SW480 (cell line): ENCODE measurements around the gene FAM81A.

Experiments
- DNase-seq: peaks from one replicate; pipeline ENCODE4 v3.0.0-alpha.2; 2016; ENCODE audit warnings: low spot score

The FAM81A gene

DNA sequence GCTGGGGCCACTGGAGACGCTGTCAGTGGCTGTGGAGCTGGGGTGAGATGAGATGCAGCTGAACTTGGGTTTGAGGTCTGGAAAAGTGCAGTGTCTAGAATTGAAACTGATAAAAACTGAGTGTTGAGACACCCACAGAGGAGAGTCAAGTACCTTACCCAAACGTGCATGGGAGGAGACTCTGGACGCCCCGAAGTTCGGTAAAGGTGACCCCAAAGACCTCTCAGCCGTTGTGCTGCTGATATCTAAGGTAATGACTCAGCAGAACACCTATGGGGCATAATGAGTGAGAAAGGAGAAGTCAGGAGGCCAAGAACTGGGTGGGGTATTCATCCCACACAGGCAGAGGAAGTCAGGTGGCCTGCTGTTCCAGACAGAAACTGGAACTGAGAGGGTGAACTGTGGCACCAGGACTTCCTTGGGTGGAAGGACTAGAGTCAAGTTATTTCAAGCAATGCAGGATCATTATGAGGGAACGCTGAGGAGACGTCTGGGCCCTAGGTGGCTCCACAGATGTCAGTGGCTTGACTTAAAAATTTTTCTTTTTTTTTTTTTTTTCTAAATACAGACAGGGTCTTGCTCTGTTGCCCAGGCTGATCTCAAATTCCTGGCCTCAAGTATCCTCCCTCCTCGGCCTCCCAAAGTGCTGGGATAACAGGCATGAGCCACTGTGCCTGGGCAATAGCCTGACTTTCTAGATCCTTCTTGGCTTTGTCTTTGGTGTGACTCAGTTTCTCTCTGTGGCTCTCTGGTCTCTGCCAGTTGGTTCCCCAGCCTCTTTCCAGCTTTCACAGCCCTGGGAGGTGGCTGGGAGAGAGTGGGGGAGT is 105.9 kb downstream of the FAM81A start:
- DNase-seq, result no peak

DNA sequence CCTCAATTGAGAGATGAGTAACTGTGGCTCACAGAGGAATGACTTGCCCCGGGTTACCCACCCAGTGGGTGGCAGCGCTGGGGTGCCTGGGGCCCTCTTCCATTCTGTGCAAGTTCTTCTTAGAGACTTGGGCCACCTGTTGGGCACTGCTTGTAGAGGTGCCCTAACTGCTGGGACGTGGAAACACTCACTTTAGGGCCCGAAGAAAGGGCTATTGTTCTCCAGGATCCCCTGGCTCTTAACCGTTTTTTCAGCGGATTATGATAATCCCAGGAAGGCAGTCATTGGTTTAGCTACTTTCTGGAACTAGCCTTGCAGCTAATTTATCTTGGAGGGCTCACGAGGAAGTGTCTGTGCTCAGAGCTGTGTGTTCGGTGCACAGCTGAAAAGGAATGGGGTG is 107.6 kb downstream of the FAM81A start:
- no peak for DNase-seq

DNA sequence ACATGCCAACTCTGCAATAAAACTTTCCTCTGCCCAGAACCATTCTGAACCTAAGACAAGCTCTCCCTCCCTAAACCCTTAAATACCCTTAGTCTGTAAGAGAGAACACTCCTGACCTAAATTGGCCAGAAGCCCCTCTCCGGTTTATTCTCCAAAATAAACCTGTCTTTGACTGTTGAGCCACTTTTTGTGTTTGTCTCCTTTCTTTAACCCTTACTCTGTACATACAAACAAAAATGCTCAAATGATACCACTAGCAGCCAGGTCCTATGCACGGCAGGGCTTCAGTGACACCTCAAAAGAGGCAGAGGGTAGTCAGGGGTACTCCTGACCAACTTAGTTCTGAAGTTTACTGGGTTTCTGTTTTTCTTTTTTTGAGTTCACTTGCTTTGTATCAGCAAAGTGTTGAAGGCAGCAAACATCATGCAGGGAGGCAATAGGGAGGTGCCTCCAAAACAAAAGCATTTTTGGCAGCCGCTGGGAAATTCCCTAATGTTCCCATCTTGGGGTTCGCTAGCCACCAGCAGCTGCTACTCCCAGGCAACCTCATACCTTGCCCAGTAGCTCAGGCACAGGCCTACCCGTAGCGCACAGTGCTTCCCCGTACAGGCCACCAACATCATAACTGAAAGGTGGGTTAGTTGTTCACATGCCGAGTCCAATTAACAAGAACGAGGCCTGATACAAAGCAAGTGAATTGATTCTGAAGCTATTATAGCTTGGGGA is 110.7 kb downstream of the FAM81A start:
- no peak for DNase-seq

DNA sequence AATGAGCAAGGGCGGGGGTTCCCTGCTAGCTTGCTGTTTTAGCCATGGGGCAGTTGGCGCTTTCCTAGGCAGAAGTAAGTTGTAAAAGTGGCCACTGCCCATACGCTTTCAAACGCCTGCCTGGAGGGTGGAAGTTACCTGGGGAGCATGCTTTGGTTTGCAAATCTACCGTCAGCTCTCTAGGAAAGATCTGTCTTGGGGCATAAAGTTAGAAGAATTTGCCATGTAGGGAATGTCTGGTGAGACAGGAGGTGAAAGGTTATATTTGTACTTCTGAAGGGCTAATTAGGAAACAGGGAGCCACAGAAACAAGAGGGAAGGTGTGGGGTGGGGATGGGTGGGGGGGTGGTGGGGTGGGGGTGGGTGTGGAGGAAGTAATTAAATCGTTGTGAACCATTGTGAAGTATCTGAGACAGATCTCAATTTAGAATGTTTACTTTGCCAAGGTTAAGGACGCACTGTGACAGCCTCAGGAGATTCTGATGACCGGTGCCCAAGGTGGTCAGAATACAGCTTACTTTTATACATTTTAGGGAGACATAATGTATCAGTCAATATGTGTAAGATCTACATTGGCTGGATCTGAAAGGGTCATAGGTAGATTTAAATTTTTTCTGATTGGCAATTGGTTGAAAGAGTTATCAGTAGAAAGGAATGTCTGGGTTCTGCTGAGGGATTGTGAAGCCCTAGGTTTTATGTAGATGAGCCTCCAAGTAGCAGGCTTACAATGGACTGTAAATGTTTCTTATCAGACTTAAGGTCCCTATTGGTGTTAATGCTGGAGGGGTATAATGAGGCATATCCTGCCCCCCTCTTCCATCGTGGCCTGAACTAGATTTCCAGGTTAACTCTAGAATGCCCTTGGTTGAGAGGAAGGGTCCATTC is 111.6 kb downstream of the FAM81A start:
- DNase-seq, result no peak

DNA sequence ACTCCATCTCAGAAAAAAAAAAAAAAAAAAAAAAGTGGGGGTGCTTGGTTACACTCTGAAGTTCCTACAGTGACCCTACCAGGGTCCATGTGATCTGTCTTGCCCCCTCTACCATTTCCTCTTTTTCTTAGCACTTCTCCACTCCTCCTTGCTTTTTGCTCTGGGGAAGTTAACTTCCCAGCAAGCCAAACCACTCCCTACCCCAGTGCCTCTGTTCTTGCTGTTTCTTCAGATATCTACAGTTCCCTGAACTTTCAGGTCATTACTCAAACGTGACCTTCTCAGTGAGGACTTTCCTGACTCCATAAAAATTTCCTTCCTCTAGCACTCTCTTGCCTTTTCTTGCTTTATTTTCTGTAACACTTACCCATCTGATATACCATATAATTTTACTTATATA is 112.5 kb downstream of the FAM81A start:
- DNase-seq, result no peak

DNA sequence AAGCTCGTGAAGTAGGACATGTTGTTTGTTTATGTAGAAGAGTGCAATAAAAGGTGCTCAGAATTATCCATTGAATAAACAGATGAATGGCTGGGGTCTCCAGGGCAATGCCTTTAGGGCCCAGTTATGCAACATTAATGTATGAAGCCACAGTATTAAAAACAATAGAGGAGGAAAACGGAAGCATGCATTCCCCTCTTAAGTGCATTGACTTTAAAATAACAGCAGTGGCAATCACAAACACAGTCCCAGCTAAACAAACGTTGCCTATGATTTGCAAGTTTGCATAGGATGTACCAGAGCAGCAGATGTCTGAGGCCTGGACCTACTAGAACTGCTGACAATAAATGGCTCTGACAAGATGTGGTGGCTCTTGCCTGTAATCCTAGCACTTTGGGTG is 113.0 kb downstream of the FAM81A start:
- no peak for DNase-seq

DNA sequence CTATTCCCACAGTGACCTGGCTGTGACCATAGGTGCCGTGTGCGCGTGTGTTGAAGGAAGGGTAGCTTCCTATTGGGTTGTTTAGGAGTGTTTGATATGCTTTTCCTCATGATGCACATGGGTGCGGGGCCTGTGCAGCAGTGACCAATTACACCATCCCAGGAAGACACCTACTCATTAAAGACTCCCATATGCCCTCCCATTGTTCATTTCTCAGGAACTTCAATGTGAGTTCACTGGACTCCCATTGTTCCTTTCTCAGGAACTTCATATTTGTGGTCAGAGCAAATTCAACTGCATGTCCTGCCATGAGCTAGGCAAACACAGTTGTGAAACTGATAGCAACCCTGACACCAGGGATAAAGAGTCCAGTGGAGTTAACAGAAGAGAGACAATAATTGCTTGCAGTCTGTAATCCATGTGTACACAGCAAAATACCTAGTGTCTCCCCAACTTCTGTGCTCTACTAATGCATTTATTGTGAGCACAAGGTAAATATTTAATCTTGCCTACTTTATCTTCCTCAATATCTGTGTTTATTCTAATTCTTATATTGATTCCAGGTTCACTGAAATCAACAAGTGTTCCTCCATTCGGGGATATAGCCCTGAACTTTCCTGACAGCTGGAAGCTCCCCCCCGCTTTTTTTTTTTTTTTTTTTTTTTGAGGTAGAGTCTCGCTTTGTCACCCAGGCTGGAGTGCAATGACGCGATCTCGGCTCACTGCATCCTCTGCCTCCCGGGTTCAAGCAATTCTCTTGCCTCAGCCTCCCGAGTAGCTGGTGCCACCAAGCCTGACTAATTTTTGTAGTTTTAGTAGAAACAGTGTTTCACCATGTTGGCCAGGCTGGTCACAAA is 116.1 kb downstream of the FAM81A start:
- DNase-seq, result peak; percentile 90

DNA sequence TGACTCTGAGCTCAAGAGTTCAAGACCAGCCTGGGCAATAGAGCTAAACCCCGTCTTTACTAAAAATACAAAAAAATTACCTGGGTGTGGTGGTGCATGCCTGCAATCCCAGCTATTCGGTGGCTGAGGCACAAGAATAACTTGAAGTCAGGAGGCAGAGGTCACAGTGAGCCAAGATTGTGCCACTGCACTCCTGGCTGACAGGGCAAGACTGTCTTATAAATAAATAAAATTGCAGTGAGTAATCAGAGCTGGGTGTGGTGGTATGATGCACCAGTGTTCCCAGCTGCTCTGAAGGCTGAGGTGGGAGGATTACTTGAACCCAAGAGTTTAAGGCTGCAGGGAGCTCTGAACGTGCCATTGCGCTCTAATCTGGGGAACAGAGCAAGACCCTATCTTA is 117.7 kb downstream of the FAM81A start:
- no peak for DNase-seq

DNA sequence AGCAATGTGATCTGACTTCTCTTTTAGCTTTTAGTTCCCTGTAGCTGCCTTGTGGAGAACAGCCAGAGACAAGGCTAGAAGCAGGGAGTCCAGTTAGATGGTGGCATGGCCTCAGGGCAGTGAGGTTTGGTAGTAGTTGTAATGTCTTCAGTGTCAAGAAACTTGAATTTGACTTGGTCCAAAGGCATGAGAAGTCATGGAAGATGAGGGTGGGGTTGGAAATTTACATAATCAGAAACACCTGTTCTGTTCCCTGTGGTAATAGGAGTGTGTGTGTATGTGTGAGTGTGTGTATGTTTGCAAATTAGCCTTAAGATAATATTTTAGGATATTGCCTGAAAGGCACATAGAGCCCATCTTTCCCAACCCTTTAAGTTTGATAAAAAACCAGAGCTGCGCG is 118.4 kb downstream of the FAM81A start:
- DNase-seq, result no peak

DNA sequence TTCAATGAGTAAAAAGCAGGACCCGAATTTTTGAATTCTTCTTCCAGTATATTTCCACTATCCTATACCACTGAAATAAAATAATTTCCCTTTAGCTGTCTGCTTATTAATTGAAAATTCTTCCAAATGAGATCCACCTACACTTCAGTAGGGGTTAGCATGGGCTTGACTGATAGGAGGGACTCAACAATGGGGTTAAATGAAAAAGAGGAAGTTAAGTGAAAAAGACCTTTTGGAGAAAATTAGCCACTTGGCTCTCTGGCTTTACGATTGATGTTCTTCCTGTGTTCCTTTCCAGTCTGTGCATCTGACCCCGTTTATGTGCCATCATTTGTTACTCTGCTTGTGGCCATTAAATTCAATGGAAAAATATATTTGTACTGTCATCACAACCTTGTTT is 119.6 kb downstream of the FAM81A start:
- no peak for DNase-seq

DNA sequence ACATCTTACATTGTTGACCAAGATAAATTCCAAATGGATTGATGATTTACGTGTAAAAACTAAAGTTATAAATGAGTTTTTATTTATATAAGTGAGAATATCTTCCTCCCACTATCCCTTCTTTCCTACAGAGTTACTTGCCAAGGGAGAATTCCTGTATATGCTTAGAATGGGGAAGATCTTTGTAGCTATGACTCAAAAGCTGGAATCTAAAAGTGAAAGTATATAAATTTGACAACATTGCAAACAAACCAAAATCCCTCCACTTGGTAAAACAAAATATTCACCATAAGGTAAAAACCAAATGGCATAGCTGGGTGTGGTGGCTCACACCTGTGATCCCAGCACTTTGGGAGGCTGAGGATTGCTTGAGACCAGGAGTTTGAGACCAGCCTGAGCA is 120.9 kb downstream of the FAM81A start:
- DNase-seq, result no peak

DNA sequence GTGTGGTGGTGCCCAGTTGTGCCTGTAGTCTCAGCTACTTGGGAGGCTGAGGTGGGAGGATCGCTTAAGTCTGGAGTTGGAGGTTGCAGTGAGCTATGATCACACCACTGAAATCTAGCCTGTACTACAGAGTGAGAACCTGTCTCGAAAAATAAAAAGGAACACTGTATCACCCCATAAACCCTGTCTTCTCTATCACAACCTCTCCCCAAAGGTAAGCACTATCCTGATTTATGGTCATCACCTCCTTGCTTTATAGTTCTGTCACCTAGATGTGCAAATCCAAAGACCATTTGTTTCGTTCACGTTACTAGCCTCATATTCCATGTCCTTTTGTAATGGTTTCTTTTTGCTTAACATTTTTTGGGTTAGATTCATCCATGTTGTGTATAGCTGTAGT is 123.6 kb downstream of the FAM81A start:
- DNase-seq, result no peak

DNA sequence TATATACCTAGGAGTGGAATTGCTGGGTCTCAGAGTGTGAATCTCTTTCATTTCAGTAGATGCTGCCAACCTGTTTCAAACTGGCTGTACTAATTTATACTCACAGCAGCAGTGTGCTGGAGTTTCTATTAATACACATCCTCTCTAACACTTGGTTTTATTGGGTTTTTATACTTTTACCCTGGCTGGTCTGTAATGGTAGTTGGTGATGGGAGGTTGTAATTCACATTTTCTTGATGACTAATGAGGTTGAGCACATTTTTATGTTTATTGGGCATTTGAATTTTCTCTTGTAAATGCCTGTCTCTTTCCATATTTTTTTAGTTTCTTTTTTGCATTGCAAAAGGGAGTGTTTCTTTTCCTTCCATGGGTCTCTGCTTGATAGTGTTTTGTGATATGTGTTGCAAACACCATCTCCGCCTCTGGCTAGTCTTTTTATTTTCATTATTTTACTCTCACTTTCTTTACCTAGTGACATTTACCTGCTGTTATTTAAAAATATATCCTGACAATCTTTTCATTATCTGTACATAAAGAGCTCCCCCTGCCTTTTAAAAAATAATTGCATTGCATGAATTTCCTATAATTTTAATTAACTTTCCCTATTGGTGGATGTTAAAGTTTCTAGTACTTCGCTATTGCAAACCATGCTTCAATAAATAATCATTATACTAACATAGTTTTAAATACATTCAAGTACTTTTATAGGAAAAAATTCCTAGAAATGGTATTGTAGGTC is 124.6 kb downstream of the FAM81A start:
- DNase-seq, result no peak

DNA sequence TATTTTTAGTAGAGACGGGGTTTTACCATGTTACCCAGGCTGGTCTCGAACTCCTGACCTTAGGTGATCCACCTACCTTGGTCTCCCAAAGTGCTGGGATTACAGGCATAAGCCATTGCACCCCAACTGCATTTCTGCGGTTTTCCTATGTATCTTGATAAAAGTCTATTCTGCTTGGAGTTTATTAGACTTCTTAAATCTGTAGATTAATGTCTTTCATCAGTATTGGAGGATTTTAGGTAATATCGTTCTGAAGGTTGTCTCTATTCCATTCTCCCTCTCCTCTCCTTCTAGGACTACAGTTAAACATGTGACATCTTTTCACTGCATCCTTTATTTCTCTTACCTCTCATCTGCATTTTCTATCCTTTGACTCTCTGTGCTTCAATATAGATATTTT is 127.3 kb downstream of the FAM81A start:
- no peak for DNase-seq

DNA sequence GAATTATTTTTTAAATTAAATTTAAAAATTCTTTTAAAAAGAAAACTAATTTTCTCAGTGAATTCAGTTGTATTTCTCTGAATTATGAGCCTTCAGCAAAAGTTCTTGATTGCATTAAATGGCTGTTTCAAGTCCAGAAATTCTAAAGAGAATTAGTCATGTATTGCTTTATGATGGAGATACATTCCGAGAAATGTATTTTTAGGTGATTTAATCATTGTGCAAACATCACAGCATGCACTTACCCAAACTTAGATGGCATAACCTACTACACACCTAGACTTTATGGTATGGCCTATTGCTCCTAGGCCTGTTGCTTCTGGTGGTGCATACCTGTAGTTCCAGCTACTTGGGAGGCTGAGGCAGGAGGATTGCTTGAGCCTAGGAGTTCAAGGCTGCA is 129.3 kb downstream of the FAM81A start:
- no peak for DNase-seq

DNA sequence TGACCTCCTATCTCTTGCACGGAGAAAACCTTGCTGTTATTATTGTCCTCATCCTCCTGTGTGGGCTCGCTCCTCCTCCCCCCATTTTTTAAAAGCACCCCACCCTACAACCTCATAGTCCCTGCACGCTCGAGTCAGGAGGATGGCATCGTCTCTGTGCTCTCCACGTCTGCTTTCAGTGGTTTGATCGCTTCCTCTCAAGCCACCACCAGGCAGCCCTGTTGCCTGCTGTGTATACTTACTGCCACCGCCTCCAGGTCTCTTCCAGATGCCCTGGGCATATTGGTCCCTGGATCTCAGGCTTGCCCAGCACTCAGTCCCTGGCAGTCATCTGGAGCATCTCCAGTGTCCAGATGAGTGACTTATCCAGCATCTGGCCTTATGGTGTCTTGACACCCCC is 131.5 kb downstream of the FAM81A start:
- no peak for DNase-seq

DNA sequence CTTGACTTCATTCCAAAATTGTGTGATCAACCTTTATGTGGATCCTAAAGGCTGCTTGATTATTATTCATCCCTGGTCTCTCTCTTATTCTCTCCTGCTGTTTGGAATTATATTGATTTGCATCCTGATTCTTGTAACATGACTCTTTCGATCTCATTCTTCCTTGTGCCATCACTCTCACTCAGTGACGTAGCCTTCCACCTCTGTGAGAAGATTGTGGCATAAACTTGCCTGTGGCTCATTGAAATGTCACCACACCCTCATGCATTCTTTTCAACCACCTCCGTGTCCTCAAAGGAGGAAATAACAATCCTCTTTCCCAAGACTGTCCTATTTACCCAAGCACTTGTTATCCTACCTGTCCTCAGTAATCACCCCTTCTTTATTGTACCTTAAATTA is 132.3 kb downstream of the FAM81A start:
- DNase-seq, result peak; percentile 71

DNA sequence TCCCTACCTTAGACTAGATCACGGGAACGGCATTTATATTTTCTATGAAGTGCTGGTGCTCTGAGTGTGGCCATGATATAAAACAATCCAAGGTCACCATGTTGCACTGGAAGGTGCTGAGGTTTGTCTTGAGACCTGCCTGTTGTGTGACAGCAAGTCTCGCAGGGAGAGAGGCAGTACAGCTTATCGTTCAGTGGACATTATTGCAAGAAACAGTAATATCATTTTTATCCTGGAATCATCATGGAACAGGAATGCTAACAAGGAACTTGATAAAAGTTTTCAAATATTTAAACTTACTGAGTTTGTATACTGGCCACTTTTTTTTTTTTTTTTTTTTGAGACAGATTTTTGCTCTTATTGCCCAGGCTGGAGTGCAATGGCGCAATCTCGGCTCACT is 133.6 kb downstream of the FAM81A start:
- DNase-seq, result no peak
